ENCODE data around the gene OGDH.

OGDH gene

DNA sequence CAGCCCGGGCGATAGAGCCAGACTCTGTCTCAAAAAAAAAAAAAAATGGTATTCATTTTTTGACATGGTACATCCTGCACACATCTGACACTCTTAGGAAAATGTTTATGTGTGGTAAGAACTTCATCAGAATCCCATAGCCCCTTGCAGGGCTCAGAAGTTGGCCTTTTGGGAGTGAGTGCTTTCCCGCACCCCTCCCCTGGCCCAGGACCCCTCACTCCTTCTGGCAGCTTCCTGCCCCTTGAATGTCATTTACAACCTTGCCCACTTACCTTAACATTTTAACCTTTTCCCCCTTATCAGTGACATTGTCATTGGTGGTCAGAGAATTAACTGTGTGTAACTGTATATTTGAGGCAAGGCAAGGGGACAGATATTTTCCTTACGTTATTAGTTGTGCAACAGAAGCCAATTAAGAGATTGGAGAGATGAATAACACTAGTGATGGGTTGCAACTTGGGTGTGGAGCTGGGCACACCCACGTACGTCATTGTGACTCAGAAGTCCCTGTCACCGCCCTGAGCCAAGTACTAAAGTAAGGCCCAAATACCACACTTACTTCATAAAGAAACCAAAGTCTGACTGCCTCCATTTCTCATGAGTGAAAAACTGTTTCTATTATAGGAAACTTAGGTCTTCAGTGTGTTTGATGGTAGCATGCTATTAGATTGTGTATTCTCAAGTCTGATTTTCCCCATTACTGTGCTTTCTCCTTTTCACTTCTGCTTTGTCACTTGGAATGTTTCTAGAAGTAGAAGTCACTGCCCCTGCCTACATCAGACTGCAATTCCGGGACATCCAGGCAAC, 31.6 kb downstream of the OGDH start:
- DNase-seq (ENCODE audit: low read depth in 1 of 2, low spot score in 1 of 2) = peak; percentile 40 to 79

DNA sequence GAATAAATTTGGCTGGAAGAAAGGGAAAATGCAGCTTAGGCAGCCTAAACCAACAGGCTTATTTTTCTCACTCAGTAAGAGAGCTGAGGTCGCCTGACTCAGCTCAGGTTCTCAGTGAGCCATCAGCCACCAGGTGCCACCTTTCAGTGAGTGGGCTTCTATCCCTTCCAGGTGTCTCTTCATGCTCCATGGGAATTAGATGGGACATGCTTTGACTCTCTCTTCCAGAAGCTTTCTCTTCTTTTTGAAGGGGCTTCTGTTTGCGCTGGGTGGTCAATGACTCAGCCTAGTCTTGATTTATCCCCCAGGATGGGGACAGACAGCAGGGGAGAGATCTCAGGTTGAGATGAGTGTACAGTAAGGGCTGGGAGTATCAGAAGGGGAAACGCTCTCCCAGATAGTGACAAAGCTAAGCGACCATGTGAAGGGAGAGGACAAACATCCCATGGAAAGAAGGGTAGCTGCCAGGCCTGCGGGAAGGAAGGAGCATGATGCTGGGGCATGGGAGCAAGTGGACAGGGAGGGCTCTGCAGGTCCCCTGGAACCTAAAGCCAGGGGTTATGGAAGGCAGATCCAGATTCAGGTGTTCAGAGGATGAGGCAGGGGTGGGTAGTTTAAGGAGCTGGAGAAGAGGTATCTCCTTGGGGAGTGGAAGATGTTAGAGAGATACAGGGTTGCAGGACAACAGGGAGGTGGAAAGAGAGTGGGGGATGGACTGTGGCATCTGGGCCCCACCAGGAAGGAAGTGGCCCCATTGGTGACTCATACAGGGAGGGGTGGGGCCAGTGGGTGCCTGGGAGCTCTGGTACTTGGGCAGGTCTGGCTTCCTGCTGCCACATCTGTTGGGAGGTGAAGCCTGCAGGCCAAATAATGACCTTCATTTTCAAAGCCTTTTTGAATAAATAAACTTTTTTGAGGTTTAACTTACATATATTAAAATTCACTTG, 32.5 kb downstream of the OGDH start:
- DNase-seq (ENCODE audit: low read depth in 1 of 2, low spot score in 1 of 2) = peak; percentile 50 to 77

DNA sequence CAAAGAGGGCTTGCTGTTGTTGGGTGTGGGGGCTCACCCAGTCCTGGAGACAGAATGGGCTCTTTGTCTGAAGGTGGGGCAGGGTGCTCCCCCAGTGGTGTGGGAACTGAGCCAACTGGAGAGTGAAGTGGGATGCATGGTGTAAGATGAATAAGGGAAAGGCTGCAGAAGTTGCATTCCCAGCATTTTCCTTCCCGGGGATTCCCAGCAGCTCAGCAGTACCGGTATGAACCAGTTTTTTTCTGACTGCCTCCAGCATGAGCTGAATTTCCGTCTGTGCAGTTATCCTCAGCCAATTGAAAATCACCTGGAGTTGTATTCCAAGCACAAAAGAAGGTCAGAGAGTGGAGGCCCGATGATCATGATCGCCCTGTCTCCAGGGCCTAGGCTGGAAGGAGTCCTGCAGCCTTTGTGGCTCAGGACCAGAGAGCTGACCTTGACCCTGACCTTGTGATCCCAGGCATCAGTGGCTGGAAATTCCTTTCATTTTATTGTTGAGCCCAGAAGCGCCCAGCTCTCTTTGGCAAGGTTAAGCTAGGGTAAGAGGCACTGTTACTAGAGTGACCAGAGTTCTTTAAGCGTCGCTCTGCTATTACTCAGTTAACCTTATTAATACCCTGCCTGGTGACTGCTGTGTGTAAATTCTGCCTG, 33.4 kb downstream of the OGDH start:
- no peak for DNase-seq (ENCODE audit: low read depth in 1 of 2, low spot score in 1 of 2)

DNA sequence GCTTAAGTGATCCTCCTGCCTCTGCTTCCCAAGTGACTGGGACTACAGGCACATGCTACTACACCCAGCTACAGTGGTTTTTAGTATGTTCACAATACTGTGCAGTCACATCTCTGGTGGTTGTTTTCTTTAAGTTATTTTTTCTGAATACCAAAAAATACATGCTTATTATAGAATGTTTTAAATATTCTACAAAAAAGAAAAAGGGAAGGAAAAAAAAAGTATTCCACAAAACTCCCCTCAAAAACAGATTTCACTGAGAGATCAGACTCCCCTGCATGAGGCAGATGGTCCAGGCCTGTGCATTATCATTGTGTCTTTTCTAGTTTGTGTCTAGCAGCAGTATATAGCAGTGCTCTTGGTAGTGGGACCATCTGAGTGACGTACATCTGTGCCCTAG, 36.8 kb downstream of the OGDH start:
- no peak for DNase-seq (ENCODE audit: low read depth in 1 of 2, low spot score in 1 of 2)

DNA sequence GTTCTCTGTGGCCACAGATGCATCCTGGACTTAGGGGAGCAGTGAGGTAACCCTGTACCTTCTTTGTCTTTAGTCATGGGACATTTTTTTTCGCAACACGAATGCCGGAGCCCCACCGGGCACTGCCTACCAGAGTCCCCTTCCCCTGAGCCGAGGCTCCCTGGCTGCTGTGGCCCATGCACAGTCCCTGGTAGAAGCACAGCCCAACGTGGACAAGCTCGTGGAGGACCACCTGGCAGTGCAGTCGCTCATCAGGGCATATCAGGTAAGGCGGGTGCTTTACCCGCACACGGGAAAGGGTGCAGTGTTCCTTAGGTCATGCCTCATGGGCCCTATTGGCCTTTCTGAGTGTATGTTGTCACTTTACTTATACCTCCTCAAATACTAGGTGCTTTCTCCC, 38.8 kb downstream of the OGDH start:
- no peak for DNase-seq (ENCODE audit: low read depth in 1 of 2, low spot score in 1 of 2)

DNA sequence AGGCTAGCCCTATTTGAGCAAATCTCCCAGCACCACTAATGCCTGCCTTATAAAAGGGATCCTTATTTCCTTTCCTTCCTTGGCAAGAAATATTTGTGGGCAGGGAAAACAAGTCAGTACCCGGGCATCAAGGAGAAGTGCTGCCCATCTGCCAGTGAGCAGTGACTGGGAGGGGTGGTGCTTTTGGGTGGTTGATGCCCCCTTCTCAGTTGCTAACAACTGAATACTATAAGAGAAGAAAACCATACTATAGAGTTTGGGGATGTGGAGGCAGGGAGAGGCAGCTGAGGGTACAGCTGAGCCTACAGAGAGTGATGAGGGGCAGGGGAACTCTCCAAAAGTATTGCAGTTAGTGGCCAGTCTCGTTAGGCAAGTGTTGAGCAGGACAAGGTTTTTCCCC, 39.3 kb downstream of the OGDH start:
- DNase-seq (ENCODE audit: low read depth in 1 of 2, low spot score in 1 of 2) = no peak

DNA sequence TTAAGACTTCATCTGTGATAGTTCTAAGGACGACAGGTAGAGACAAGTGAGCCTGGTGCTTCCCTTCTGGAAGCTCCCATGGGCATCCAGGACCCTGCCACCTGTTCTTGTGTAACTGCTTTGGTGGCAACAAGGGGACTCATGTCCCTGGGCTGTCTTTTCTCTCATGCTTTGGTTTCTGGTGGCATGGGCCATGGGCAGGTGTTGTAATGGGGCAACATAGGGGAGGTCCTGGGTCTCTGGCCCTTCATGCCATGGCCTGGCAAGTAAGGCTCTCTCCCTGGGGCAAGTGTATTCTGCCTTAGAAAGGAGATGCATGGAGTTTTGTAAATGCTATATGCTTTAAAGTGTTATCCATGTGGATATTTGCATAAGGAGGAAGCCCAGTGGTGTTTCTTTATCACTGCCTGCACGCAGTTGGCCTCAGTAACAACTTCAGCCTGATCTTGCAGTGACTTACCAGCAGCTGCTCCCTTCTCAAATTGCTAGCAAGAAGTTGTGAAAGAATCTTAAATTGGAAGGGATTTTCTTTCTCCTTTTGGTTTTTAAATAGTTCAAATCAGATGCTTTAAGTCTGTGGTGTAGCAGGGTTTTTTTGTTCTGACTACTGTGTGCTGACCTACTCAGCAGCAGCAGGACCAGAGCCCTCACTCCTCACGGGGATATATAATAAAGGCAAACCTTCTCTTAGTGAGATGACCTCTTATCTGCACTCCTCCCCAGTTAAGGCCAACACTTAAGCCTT, 39.9 kb downstream of the OGDH start:
- no peak for DNase-seq (ENCODE audit: low read depth in 1 of 2, low spot score in 1 of 2)

DNA sequence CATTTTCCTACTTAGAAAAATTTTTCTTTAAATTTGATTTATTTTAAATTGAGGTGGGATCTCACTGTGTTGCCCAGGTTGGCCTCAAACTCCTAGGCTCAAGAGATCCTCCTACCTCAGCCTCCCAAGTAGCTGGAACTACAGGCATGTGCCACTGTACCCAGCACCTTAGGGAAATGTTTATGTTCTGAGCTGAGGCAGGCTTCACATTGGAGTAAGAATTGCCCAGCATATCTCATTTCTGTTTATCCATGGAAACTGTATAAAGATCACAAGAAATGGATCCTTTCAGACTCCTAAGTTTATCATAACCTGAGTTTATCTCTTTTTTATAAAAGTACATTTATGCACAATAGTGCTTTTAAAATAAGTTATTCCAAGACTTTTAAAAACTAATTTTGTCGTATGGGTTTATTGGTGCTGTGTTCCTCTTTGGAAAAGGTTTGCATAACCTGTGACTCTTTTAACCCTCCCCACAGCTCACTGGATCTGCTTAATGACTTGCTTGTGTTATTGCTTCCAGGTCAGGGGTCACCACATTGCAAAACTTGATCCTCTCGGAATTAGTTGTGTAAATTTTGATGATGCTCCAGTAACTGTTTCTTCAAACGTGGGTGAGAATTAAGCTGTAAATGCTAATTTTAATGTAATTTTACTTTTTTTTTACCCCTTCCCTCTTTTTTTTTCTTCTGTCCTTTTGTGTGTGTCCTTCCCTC, 40.7 kb downstream of the OGDH start:
- DNase-seq (ENCODE audit: low read depth in 1 of 2, low spot score in 1 of 2) = no peak

DNA sequence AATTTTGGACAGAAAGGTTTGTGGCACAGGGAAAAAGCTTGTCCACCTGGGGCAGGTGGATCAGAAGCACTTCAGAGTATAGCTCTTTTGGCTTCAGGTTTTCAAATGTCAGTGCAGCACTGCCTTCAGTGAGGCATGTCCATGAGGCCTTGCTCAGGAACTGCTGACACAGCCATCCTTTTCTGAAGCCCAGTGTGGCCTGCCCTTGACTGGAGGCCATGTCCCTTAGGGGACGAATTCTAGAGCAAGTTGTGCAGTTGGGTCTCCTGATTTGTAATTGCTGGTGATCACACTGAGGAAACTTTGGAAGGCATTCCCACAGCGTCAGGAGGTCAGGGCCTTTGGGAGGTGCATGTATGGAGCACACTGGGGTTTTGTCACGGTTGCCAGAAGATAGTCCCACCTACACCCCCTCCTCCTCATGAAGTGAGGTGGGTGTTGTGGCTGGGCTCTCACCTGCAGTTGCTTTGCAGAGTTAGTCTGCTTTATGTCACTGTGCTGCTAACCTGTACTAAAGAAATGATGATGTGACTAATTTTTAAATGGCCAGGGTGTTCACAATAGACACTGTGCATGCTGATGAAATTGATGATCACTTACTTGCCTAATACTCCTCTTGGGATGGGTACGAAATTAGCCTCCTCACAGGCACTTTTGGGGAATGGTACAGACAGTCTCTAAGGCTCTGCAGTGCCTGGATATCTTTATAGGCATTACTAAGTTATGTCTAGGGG, 41.7 kb downstream of the OGDH start:
- no peak for DNase-seq (ENCODE audit: low read depth in 1 of 2, low spot score in 1 of 2)

DNA sequence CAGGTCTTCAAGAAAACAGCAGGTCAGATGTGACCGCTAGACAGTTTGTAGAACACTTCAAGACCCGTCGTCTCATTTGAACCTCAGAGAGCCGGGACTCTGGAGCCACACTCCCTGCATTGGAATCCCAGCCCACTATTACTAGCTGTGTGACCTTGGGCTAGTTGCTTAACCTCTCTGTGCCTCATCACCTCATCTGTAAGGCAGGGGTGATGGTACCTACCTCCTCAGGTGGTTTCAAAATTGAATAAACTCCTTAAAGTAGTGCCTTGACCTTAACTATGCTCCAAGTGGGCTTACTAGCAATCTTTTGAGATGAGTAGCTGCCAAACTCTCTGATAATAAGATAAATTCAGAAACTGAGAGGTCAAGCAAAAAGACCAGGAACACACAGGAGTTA, 43.8 kb downstream of the OGDH start:
- DNase-seq (ENCODE audit: low read depth in 1 of 2, low spot score in 1 of 2) = no peak

DNA sequence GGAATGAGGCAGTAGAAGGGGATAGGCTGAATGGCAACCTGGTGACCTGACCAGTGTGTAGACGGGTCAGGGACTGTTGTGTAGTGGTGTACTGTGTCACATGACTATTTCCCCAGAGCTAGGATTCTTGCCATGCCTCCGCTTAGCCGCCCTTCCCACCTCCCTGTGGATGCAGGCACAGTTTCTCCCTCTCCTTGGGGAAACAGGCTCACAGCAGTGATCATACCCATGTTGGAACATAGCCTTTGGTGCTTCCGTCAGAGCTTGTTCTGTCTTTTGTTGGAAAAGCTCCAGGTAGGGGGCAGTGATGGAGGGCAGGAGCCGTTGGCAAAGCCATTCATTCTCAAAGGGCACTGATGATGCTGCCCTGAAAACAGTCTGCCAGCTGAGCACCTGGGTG, 44.3 kb downstream of the OGDH start:
- DNase-seq (ENCODE audit: low read depth in 1 of 2, low spot score in 1 of 2) = no peak

DNA sequence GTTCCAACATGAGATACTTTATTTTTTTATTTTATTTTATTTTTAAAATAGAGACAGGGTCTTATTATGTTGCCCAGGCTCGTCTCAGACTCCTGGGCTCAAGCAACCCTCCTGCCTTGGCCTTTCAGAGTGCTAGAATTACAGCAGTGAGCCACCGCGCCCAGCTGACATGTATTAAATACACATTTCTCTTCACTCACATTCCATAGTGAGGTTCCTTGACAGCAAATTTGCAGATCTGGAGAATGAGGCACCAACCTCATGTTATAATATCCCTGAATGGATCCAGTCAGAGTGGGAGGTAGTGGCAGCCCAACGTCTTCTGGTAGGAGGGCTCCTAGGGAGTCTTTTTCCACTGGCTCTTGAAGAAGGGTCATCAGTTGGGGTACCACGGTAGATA, 46.1 kb downstream of the OGDH start:
- DNase-seq (ENCODE audit: low read depth in 1 of 2, low spot score in 1 of 2) = no peak

DNA sequence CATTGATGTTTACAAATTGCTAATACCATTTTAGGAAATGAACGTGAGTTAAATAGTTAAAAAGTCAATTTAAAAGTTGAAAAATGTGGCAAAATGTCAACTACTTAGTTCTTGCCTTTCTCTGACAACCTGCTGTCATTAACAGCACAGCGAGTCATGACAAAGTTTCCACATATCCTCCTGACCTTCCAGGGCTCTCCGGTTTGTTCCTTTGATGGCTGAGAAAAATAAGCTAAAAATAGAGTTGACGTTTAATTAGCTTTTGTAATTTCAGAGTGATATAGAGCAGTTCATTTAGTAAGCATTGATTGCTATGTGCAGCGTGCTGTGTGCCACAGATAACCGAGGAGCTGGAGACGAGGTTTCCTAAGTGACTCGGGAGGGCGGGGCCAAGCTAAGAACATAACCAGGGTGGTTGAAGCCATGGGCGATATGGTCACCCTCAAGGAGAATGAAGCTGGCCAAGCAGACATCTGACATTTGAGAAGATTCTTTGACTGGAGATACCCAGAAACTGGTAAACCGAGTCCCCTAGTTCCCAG, 47.9 kb downstream of the OGDH start:
- no peak for DNase-seq (ENCODE audit: low read depth in 1 of 2, low spot score in 1 of 2)

DNA sequence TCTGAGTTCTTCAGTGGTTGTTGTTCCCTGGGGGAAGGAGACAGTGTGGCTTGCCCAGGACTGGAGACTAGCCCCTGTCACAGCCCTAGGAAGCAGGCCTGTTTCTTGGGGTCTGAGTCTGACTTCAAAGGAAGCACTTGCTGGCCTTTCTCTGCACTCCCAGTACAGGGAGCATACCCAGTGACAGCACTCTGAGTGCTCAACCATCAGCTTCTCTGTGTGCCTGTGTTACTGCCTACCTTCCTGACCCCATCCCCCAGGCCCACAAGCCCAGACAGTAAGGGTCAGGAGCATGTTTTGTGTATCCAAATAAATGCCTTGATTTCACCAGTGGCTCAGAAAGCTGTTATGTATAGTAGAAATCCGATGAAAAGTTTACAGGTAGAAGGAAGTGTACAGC, 48.9 kb downstream of the OGDH start:
- no peak for DNase-seq (ENCODE audit: low read depth in 1 of 2, low spot score in 1 of 2)

DNA sequence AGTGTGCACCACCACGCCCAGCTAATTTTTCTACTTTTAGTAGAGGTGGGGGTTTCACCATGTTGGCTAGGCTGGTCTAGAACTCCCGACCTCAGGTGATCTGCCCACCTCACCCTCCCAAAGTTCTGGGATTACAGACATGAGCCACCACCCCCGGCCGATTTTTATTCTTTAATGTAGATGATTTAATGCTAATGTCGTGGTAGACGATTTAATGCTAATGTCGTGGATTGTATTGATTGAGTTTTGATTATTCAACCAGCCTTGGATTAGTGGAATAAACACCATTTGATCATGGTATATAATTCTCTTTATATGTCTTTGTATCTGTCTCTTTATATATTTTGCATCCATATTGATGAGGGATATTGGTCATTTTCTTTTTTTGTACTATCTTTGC, 52.6 kb downstream of the OGDH start:
- DNase-seq (ENCODE audit: low read depth in 1 of 2, low spot score in 1 of 2) = no peak

DNA sequence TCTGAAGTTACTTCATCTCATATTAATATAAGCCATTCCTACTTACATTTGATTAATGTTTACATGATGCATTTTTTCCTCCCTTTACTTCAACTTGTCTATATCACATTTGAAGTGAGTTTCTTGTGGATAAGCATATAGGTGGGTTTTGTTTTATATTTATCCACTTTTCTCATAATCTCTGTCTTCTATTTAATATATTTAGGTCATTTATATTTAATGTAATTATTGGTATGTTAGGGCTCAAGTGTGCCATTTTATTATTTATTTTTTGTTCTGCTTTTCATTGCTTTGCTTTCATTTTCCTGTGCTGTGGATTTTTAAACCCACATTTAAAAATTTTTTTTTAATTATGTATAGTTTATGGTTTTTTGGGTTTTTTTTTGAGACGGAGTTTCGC, 54.8 kb downstream of the OGDH start:
- DNase-seq (ENCODE audit: low read depth in 1 of 2, low spot score in 1 of 2) = no peak

DNA sequence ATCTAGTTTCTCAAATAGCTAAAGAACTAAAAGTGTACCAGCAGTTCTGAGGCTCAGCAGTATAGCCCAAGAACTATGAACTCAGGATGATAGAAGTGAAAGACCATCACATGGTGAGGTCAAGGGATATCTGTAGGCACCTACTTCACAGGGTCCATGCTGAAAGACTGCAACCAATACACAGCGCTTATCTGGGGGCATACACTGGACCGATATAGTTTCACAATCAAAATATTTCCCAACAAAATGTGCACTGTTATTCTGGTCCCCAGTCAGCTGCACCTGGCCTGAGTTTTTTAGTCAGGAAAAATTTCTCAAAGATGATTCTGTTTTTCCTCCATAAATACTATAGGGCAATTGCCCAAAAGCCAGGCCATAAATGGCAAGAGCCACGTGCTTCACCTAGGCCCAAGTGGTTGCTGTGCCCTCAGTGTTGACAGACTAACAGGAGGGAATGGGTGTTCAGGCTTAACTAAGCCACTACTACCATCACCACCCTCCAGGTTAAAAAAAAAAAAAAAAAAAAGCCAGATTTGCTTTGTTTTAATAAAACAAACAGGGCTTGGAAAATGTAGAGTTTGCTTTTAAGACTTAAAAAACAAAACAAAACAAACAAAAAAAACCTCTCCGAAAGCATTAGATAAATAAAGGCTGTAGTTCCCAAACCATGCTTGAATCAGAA, 58.5 kb downstream of the OGDH start:
- DNase-seq (ENCODE audit: low read depth in 1 of 2, low spot score in 1 of 2) = no peak

DNA sequence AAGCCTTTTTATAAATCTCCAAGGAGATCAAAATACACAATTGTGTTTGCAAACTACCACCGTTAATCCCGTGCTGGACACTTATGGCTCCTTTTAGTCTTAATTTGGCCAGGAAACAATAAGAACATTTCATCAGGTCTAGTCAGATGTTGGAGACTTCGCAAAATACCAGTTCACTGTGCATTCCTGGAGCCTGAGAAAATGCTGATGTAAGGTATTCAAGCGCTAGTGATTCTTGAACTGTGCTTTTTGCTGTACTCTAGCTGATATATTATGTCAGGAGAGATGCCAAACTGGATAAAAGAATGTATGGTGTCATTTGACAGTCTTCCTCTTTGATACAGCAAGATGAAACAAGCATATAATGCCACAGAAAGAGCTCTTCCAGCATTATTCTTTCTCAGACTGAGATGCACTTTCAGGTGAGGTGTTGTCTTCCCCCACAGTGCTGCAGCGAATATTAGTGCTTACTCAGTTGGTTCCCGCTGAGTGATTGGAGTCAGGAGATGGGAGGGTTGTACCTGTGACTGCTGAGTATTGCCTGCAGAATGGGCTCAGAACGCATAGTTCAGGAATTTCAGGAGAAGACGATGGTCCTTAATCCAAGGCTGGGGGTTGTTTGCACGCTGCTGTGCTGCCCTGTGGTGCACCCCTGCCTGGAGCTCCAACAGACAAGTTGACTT, 59.2 kb downstream of the OGDH start:
- DNase-seq (ENCODE audit: low read depth in 1 of 2, low spot score in 1 of 2) = no peak
